Keratinocyte (primary cell): ENCODE measurements around the gene TP63. TPM values are rescaled to one million over a fixed set of nuclear protein-coding genes. Genes with fewer than 3 reads are reported as not detected.
A peak's percentile ranks its signal among the peaks of the same experiment; 100 is the strongest.

Experiments used
- DNase-seq: peaks from one replicate; pipeline ENCODE4 v3.0.0-alpha.2; 2011; ENCODE audit warnings: low read depth, missing footprints, low spot score
- FAIRE-seq: peaks from 2 replicates; lab custom pipeline; 2011; peaks lifted over from hg19 to GRCh38; lab: Jason Lieb, UNC
- H2AFZ ChIP-seq: 2 replicates; pipeline ENCODE4 v1.6.0; 2012; ENCODE audit warnings: low read length, control low read depth, inconsistent platforms; ENCODE audit not compliant: control insufficient read depth
- H3K27ac ChIP-seq: 2 replicates; pipeline ENCODE4 v1.5.1; 2011; ENCODE audit warnings: low read length; ENCODE audit not compliant: control insufficient read depth, insufficient read depth
- H3K27me3 ChIP-seq: 3 replicates; pipeline ENCODE4 v1.6.0; 2011; ENCODE audit warnings: low read length; ENCODE audit not compliant: control insufficient read depth, insufficient read depth; ENCODE audit errors: extremely low read depth
- H3K36me3 ChIP-seq, 2 experiments: 2 replicates in 1 of 2; 3 replicates in 1 of 2; pipeline ENCODE4 v1.5.1; 2011; ENCODE audit warnings: low read length in 2 of 2, mild to moderate bottlenecking in 1 of 2; ENCODE audit not compliant: control insufficient read depth in 2 of 2, insufficient read depth in 2 of 2; ENCODE audit errors: extremely low read depth in 1 of 2
- H3K4me1 ChIP-seq: 3 replicates; pipeline ENCODE4 v1.5.1; 2011; ENCODE audit warnings: low read length; ENCODE audit not compliant: control insufficient read depth, insufficient read depth; ENCODE audit errors: extremely low read depth
- H3K4me2 ChIP-seq: 3 replicates; pipeline ENCODE4 v1.6.0; 2011; ENCODE audit warnings: low read depth, low read length; ENCODE audit not compliant: control insufficient read depth, insufficient read depth; ENCODE audit errors: extremely low read depth
- H3K4me3 ChIP-seq, 3 experiments: fragments of 200-600 bp in 1 of 3; sonication (generic) in 1 of 3; 2 replicates in 2 of 3; 3 replicates in 1 of 3; pipeline ENCODE4 v1.5.1; 2011 to 2016; ENCODE audit warnings: low read length in 3 of 3, mild to moderate bottlenecking in 3 of 3, control low read depth in 2 of 3, inconsistent platforms in 1 of 3, low read depth in 1 of 3, mixed read lengths in 1 of 3, mixed run types in 1 of 3, moderate library complexity in 1 of 3; ENCODE audit not compliant: control insufficient read depth in 2 of 3, insufficient read depth in 2 of 3; ENCODE audit errors: extremely low read depth in 1 of 3
- H3K79me2 ChIP-seq: 2 replicates; pipeline ENCODE4 v1.6.0; 2012; ENCODE audit warnings: low read length; ENCODE audit not compliant: control insufficient read depth, insufficient read depth
- H3K9ac ChIP-seq: 3 replicates; pipeline ENCODE4 v1.6.0; 2011; ENCODE audit warnings: low read length; ENCODE audit not compliant: control insufficient read depth, insufficient read depth; ENCODE audit errors: extremely low read depth
- H3K9me1 ChIP-seq: 3 replicates; pipeline ENCODE4 v1.6.0; 2011; ENCODE audit warnings: low read length; ENCODE audit not compliant: control insufficient read depth, insufficient read depth; ENCODE audit errors: extremely low read depth
- H3K9me3 ChIP-seq: 2 replicates; pipeline ENCODE4 v1.5.1; 2012; ENCODE audit warnings: low read depth, low read length; ENCODE audit not compliant: control insufficient read depth
- H4K20me1 ChIP-seq: 3 replicates; pipeline ENCODE4 v1.6.0; 2011; ENCODE audit warnings: low read length; ENCODE audit not compliant: control insufficient read depth, insufficient read depth; ENCODE audit errors: extremely low read depth
- CTCF ChIP-seq, 3 experiments: IDR thresholded peaks in 1 of 3; conservative IDR thresholded peaks in 1 of 3; optimal IDR thresholded peaks in 1 of 3; 2 replicates in 2 of 3; 3 replicates in 1 of 3; pipeline versions ENCODE3 to v1.5.1; 2011; ENCODE audit warnings: low read length in 3 of 3, mild to moderate bottlenecking in 3 of 3, moderate library complexity in 2 of 3, control low read depth in 1 of 3, inconsistent platforms in 1 of 3; ENCODE audit not compliant: insufficient read depth in 2 of 3; ENCODE audit errors: extremely low read depth in 1 of 3
- EZH2 ChIP-seq: IDR thresholded peaks from one replicate; pipeline ENCODE4 v1.6.1; 2012; ENCODE audit warnings: inconsistent platforms, mild to moderate bottlenecking, low read length, moderate library complexity
- dilution Hi-C: fragments of 300-500 bp; cut with MboI; formaldehyde crosslinking; loops from one replicate; pipeline ENCODE4 v1.7.0; 2020; ENCODE audit warnings: low sequenced_read_pairs; ENCODE audit not compliant: extremely low pct_ligation_motif_present
- polyA plus RNA-seq, 5 experiments: library from polyadenylated mRNA; depleted of rRNA in 3 of 5; stranded (reverse) in 3 of 5; stranded (forward) in 1 of 5; unstranded in 1 of 5; fragments of >200 nt; gene quantifications; 1 replicate in 1 of 5; 2 replicates in 3 of 5; 3 replicates in 1 of 5; pipeline versions ENCODE4 v1.2.1 to v1.2.3, GENCODE V29; 2011 to 2012; ENCODE audit warnings: missing spikeins in 2 of 5, low read depth in 1 of 5, low replicate concordance in 1 of 5

TP63 gene
- polyA plus RNA-seq, 1 donor (not counting 4 experiments of a cell fraction or from before 2014, with no cell fraction given), result 214 TPM

- peak overlapping the region; percentile 59 for H3K27ac ChIP-seq
- no peak overlapping the region for H3K9ac ChIP-seq
- H3K9me1 ChIP-seq, result no peaks in the 10 kb centered on the region
- TF ChIP-seq EZH2 (no peak), CTCF (optimal IDR thresholded peaks at IDR 0.05 in 1 of 3, IDR thresholded peaks at IDR 0.05 in 1 of 3, conservative IDR thresholded peaks at IDR 0.05 in 1 of 3; ENCODE audit: extremely low read depth in 1 of 3, insufficient read depth in 2 of 3, low read length in 3 of 3) (no peak)
- peaks cover 55% of the 10 kb centered on the region for H3K4me1 ChIP-seq
- no peaks in the 10 kb centered on the region for H3K27me3 ChIP-seq
- H3K4me2 ChIP-seq, result no peak overlapping the region
- no peak overlapping the region for H3K4me3 ChIP-seq
- FAIRE-seq (peak; percentile 23), DNase-seq (no peak)
- no peaks in the 10 kb centered on the region for H3K9me3 ChIP-seq
- no peak overlapping the region for H2AFZ ChIP-seq
- H3K79me2 ChIP-seq, result no peaks in the 10 kb centered on the region
- dilution Hi-C loops, result no loop called here
- no peaks in the 10 kb centered on the region for H4K20me1 ChIP-seq
- H3K36me3 ChIP-seq, result peaks cover 0 to under 1% of the 10 kb centered on the region in 2 experiments
Measured at GRCh38 chr3:189902230-189903186, 271.3 kb downstream of the TP63 start.

GRCh38 chr3:189903562-189904250 lies 272.5 kb downstream of the TP63 start:
- dilution Hi-C loops, result no loop called here
- Histone ChIP-seq H4K20me1 (no peaks in the 10 kb centered on the region), H3K4me1 (peaks cover 56% of the 10 kb centered on the region), H3K9me1 (no peaks in the 10 kb centered on the region), H3K9me3 (no peaks in the 10 kb centered on the region), H3K36me3 (no peaks in the 10 kb centered on the region), H3K4me3 (no peak overlapping the region), H3K79me2 (no peaks in the 10 kb centered on the region), H3K4me2 (no peak overlapping the region), H3K27ac (no peak overlapping the region), H3K9ac (no peak overlapping the region), H2AFZ (no peak overlapping the region), H3K27me3 (no peaks in the 10 kb centered on the region)
- FAIRE-seq (no peak), DNase-seq (no peak)
- TF ChIP-seq EZH2 (no peak), CTCF (optimal IDR thresholded peaks at IDR 0.05 in 1 of 3, IDR thresholded peaks at IDR 0.05 in 1 of 3, conservative IDR thresholded peaks at IDR 0.05 in 1 of 3; ENCODE audit: extremely low read depth in 1 of 3, insufficient read depth in 2 of 3, low read length in 3 of 3) (no peak)
